NCI-H187 (cell line): ENCODE results near the gene LARGE2.
A peak's percentile ranks its signal among the peaks of the same experiment; 100 is the strongest.

ENCODE experiments used
- DNase-seq, 2 experiments: peaks; one replicate each; lab custom pipeline; 2025; lab: John Stamatoyannopoulos, UW

The LARGE2 gene

DNA sequence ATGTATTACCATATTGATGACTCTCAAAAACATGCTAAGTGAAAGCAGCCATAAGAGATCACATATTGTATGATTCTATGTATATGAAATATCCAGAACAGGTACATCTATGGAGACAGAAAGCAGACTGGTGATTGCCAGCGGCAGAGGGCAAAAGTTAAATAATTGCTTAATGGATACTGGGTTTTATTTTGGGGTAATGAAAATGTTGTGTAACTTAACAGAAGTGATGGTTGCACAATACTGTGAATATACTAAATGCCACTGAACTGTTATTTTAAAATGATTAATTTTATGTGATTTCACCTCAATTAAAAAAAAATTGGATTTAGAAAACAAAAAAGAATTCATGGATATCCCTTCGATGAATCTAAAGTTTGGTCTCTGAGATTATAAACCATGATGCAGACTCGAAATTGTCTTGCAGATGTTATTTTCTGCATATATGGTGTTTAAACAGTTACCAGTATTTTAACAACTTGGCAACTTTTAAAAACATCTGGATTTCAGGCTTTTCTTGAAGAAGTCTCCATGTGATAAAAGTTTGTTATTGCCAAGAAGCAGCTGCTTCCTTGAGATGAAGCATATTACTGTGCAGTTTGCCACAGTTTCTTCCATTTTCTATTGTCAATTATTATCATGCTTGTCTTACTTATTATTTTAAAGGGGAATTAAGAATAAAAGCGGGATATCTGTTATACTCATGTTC lies 38.1 kb downstream of the LARGE2 start:
- DNase-seq, result no peak

DNA sequence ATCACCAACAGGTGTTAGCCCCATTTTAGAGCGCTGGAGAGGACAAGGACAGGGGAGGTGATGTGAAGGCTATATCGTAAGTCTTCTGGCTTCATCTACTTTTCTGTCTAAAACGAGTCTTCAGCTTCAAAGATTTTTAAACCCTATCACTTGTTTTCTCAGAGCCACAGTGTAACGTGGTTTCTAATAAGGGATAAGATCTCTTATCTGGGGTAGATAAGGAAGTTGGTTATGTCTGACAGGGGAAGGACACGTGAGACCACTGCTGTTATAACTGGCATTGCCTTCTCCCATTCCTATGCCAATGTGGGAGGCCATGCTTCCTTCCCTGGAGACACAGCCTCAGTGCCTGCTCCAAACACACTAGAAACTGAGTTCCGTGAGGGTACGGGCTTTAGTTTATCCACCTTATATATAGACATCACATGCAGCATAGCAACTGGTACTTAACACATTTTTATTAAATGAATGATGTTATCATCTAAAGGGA lies 39.3 kb downstream of the LARGE2 start:
- DNase-seq, result no peak

DNA sequence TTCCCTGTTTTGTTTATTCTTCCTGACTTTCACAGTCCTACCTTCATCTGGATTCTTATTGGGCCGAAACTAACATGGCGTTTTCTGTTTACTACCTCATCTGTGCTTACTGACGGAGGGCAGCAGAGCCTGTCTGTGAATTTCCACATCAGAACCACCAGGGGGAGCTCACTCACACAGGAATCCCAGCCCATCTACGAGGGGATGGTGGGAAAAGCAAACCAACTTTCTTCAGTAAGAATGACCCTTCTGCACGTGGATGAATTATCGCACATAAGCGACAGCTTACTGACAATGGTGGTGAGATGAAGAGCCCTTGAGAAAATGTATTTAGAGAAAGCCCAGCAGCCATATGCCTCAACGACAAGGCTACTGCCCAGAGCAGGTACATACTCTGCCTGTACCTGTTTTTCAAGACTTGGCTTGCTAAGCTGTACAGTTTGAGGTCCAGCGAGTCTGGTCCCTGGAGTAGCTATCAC lies 42.5 kb downstream of the LARGE2 start:
- DNase-seq, result peak; percentile 19 to 73

DNA sequence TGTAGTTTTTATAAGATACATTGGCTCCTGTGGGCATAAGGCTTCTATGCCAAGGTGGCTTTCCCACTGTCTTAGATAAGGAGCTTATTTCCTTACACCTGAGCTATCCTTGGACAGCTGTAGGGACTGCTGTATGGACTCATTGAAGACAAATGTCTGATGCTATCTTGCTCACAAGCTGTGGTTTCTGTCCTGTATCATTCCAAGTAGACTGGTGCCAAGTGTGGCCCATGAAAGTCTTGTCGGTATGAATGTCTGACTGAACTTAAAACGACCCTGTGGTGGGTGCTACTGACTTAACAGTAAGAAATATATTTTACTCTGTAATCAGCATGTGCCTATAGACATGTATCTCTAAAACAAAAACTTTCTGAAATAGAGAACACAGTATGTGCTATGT lies 45.0 kb downstream of the LARGE2 start:
- DNase-seq, result no peak

DNA sequence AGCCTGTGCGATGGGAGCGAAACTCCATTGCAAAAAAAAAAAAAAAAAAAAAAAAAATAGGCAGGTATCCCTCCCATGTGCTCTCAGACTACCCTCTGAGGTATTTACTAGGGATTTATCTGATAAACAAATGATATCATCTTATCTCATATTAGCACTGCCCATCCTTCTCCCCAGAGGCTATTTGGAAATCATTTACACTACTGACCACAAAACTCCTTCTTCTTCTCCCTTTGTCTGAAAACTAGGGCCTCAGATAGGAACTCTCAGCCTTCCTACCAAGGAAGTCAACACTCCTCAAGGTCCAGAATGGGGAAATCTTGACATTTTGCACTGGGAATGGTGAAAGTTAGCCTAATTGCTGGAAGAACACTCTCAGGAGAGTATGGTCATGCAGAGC lies 46.4 kb downstream of the LARGE2 start:
- DNase-seq, result no peak

DNA sequence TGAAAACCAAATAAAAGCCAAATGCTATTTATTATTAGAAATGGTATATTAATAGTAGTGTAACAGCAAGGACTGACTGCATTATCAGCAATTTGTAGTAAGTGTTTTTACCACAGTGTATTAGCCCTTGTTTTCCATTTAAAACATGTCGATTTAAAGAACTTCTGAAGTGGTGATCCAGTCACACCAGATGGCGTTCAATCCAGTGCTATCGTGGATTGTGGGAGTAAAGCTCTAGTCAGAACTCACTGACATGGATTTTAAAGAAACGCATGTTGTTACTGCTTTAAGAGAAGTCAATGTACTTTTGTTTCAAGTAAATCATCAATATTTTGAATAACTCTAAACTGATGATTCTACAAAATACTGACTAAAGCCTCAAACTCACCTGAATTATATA lies 51.1 kb downstream of the LARGE2 start:
- no peak for DNase-seq

DNA sequence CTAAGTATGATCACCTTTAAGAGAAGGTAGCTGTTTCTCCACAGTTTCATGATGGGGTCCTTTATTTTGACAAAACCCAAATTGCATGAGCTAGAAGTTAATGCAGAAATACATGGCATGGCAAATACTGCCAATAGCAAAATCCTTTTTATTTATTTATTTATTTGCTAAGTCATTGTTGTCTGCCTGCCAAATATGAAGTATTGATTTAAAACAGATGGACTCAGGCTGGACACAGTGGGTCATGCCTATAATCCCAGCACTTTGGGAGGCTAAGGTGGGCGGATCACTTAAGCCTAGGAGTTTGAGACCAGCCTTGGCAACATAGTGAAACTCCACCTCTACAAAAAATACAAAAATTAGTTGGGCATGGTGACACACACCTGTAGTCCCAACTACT lies 52.4 kb downstream of the LARGE2 start:
- no peak for DNase-seq
